ENCODE results near the gene STX8.
A peak's percentile ranks its signal among the peaks of the same experiment; 100 is the strongest.

The STX8 gene

GRCh38 chr17:9410737-9411136 is 164.9 kb downstream of the STX8 start:
- DNase-seq (ENCODE audit: low read depth), result no peak
- no peak overlapping the region for H3K9ac ChIP-seq (ENCODE audit: low read length)
- no peaks in the 10 kb centered on the region for H3K9me3 ChIP-seq (ENCODE audit: control insufficient read depth, low read length)
- H3K36me3 ChIP-seq (ENCODE audit: control insufficient read depth, insufficient read depth, low read length, severe bottlenecking), result no peaks in the 10 kb centered on the region
- H3K27me3 ChIP-seq (replicated peaks; ENCODE audit: control insufficient read depth, insufficient read depth, low read length), result no peaks in the 10 kb centered on the region
- H3K4me3 ChIP-seq (ENCODE audit: low read length), result no peak overlapping the region
- H3K4me1 ChIP-seq (ENCODE audit: control insufficient read depth, insufficient read depth, low read length), result peaks cover 34% of the 10 kb centered on the region

DNA sequence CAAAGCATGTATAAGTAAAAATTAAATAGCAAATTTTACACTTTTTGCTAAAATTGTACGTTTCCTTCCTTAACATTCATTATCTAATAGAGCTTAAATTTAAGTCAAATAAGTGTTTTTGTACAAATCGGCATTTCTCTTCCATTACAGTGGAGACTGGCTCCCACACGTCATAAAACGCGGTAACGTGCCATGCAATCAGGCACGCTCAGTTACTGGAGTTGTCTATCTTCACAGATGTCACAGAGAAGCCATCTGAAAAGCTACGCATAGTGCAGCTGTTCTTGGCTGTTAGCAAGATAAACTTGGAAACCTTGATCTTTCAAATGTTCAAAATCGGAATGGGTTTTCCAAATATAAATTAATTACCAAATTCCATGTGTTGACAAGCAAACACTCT is 165.3 kb downstream of the STX8 start:
- H3K9ac ChIP-seq (ENCODE audit: low read length), result no peak overlapping the region
- no peaks in the 10 kb centered on the region for H3K9me3 ChIP-seq (ENCODE audit: control insufficient read depth, low read length)
- H3K27me3 ChIP-seq (replicated peaks; ENCODE audit: control insufficient read depth, insufficient read depth, low read length), result no peaks in the 10 kb centered on the region
- H3K4me1 ChIP-seq (ENCODE audit: control insufficient read depth, insufficient read depth, low read length), result peaks cover 35% of the 10 kb centered on the region
- peak overlapping the region; percentile 51 for H3K4me3 ChIP-seq (ENCODE audit: low read length)
- no peak for DNase-seq (ENCODE audit: low read depth)
- no peaks in the 10 kb centered on the region for H3K36me3 ChIP-seq (ENCODE audit: control insufficient read depth, insufficient read depth, low read length, severe bottlenecking)

DNA sequence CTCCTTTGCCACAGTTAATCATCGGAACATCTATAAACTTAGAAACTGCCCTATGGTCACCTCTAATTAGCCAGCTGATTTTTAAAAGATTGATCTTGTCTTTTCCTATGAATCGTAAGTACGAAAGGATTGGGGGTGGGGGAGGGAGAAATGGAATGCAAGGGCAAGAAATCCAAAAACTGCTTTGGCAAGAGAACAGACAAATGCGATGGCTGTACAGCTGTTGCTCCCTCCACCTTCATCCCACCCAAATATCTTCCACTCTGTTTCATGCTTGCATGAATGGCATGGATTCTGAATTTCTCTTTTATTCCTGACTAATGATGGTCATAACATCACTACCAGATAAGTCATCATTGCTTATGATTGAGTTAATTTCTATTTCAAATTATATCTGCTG is 165.7 kb downstream of the STX8 start:
- Histone ChIP-seq H3K4me3 (ENCODE audit: low read length) (peak overlapping the region; percentile 51), H3K9me3 (ENCODE audit: control insufficient read depth, low read length) (no peaks in the 10 kb centered on the region)

GRCh38 chr17:9408868-9409829 is 166.5 kb downstream of the STX8 start:
- no peaks in the 10 kb centered on the region for H3K9me3 ChIP-seq (ENCODE audit: control insufficient read depth, low read length)
- DNase-seq (ENCODE audit: low read depth), result peak; percentile 45
- H3K9ac ChIP-seq (ENCODE audit: low read length), result peak overlapping the region; percentile 37
- H3K4me1 ChIP-seq (ENCODE audit: control insufficient read depth, insufficient read depth, low read length), result peaks cover 35% of the 10 kb centered on the region
- peak overlapping the region; percentile 51 for H3K4me3 ChIP-seq (ENCODE audit: low read length)
- no peaks in the 10 kb centered on the region for H3K36me3 ChIP-seq (ENCODE audit: control insufficient read depth, insufficient read depth, low read length, severe bottlenecking)
- H3K27me3 ChIP-seq (replicated peaks; ENCODE audit: control insufficient read depth, insufficient read depth, low read length), result no peaks in the 10 kb centered on the region

More for the DNA sequence above, 165.7 kb downstream of the STX8 start:
- Histone ChIP-seq H3K27me3 (replicated peaks; ENCODE audit: control insufficient read depth, insufficient read depth, low read length) (no peaks in the 10 kb centered on the region), H3K36me3 (ENCODE audit: control insufficient read depth, insufficient read depth, low read length, severe bottlenecking) (no peaks in the 10 kb centered on the region), H3K4me1 (ENCODE audit: control insufficient read depth, insufficient read depth, low read length) (peaks cover 35% of the 10 kb centered on the region), H3K9ac (ENCODE audit: low read length) (no peak overlapping the region)
- DNase-seq (ENCODE audit: low read depth), result no peak

DNA sequence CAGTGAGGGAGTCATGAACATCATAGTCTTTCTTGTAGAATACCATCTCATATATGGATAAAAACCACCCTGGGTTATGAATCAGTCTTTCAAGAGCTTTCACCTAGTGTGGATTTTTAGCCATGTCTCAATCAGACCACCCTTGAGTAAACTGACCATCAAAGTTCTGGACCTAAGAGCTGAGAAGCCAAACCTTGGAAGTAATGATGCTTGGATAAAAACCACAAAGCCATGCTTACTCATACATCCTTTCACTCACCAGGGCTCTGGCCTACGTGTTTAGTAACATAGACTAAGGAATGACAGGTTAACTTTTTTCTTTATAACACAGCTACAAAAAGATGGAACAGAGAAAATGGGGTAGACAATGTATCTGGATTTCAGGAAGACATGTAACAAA is 167.2 kb downstream of the STX8 start:
- no peaks in the 10 kb centered on the region for H3K27me3 ChIP-seq (replicated peaks; ENCODE audit: control insufficient read depth, insufficient read depth, low read length)
- no peak for DNase-seq (ENCODE audit: low read depth)
- no peak overlapping the region for H3K9ac ChIP-seq (ENCODE audit: low read length)
- no peaks in the 10 kb centered on the region for H3K36me3 ChIP-seq (ENCODE audit: control insufficient read depth, insufficient read depth, low read length, severe bottlenecking)
- no peak overlapping the region for H3K4me3 ChIP-seq (ENCODE audit: low read length)
- peaks cover 35% of the 10 kb centered on the region for H3K4me1 ChIP-seq (ENCODE audit: control insufficient read depth, insufficient read depth, low read length)
- no peaks in the 10 kb centered on the region for H3K9me3 ChIP-seq (ENCODE audit: control insufficient read depth, low read length)

- H3K4me1 ChIP-seq (ENCODE audit: control insufficient read depth, insufficient read depth, low read length), result peaks cover 37% of the 10 kb centered on the region
- H3K27me3 ChIP-seq (replicated peaks; ENCODE audit: control insufficient read depth, insufficient read depth, low read length), result no peaks in the 10 kb centered on the region
- H3K9ac ChIP-seq (ENCODE audit: low read length), result no peak overlapping the region
- no peak for DNase-seq (ENCODE audit: low read depth)
- no peak overlapping the region for H3K4me3 ChIP-seq (ENCODE audit: low read length)
- no peaks in the 10 kb centered on the region for H3K36me3 ChIP-seq (ENCODE audit: control insufficient read depth, insufficient read depth, low read length, severe bottlenecking)
- no peaks in the 10 kb centered on the region for H3K9me3 ChIP-seq (ENCODE audit: control insufficient read depth, low read length)
Observed at GRCh38 chr17:9406046-9406606, 169.5 kb downstream of the STX8 start.

DNA sequence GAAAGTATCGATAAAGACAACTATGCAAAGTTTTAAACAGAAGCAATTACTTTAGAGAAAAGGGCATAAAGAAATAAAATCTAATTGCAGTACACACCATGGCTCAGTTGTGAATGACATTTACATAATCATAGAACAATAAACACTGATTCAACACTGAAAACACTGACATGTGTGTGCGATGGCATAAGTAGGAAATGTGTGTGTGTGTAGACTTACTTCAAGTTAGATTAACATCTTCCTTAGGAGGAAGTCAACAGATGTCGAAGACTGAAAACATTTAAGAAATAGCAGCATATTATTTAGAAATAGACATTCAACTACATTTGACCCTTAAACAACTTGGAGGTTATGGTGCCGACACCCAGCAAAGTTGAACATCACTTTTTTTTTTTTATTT is 172.4 kb downstream of the STX8 start:
- DNase-seq (ENCODE audit: low read depth), result no peak
- Histone ChIP-seq H3K36me3 (ENCODE audit: control insufficient read depth, insufficient read depth, low read length, severe bottlenecking) (no peaks in the 10 kb centered on the region), H3K9me3 (ENCODE audit: control insufficient read depth, low read length) (no peaks in the 10 kb centered on the region), H3K9ac (ENCODE audit: low read length) (no peak overlapping the region), H3K4me1 (ENCODE audit: control insufficient read depth, insufficient read depth, low read length) (peaks cover 16% of the 10 kb centered on the region), H3K27me3 (replicated peaks; ENCODE audit: control insufficient read depth, insufficient read depth, low read length) (no peaks in the 10 kb centered on the region), H3K4me3 (ENCODE audit: low read length) (no peak overlapping the region)

DNA sequence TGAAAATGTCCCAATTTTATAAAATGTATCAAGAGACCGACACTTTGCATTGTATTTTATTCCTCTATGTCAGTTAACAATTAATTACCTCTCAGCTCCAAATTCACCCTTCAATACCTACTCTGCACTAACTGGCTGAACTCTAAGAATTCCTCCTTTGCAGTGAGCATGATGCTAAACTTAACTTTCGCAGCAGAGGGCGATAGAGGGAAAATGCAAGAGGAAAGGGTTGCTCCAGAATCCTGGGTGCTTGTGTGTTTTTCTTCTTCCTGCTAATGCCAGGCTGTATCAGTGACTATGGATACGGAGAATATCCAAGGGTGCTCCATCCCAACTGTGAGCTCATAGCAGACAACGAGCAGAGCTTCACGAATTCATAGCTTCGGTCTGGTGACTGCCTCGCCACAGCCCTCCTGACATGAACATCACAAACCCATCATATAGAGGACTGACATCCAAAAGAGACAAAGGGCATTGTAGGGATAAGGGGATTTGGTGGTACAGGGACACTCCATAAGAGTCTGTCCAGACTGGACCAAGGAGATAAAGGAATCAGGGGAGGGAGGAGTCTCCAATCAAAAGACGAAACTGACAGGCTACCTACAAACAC is 172.9 kb downstream of the STX8 start:
- Histone ChIP-seq H3K4me3 (ENCODE audit: low read length) (no peak overlapping the region), H3K9ac (ENCODE audit: low read length) (no peak overlapping the region), H3K36me3 (ENCODE audit: control insufficient read depth, insufficient read depth, low read length, severe bottlenecking) (no peaks in the 10 kb centered on the region), H3K27me3 (replicated peaks; ENCODE audit: control insufficient read depth, insufficient read depth, low read length) (no peaks in the 10 kb centered on the region), H3K9me3 (ENCODE audit: control insufficient read depth, low read length) (no peaks in the 10 kb centered on the region), H3K4me1 (ENCODE audit: control insufficient read depth, insufficient read depth, low read length) (peaks cover 16% of the 10 kb centered on the region)
- peak; percentile 23 for DNase-seq (ENCODE audit: low read depth)

- Histone ChIP-seq H3K27me3 (replicated peaks; ENCODE audit: control insufficient read depth, insufficient read depth, low read length) (no peaks in the 10 kb centered on the region), H3K9ac (ENCODE audit: low read length) (no peak overlapping the region), H3K36me3 (ENCODE audit: control insufficient read depth, insufficient read depth, low read length, severe bottlenecking) (no peaks in the 10 kb centered on the region), H3K4me1 (ENCODE audit: control insufficient read depth, insufficient read depth, low read length) (peaks cover 15% of the 10 kb centered on the region), H3K9me3 (ENCODE audit: control insufficient read depth, low read length) (no peaks in the 10 kb centered on the region), H3K4me3 (ENCODE audit: low read length) (no peak overlapping the region)
- DNase-seq (ENCODE audit: low read depth), result peak; percentile 69
Observed at GRCh38 chr17:9401434-9401833, 174.2 kb downstream of the STX8 start.

DNA sequence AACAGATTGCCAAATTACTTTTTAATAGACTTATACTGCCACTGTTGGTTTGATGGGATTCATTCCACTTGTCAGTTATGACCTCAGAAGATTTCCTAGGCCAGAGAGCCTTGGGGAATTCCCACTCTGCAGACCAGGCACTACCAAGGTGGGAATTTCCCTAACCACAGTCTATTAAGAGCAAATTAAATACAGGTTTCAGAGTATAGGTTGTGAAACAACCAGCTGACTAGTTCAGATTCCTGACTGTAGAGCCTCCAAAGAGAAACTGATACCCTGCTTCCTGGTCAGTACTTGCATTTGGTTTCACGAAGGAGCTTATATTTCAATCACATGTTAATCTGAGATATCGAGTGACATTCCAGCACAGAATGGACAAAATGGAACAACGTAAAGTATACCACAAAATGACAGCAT is 186.5 kb downstream of the STX8 start:
- Histone ChIP-seq H3K4me3 (ENCODE audit: low read length) (no peak overlapping the region), H3K9me3 (ENCODE audit: control insufficient read depth, low read length) (peaks cover 17% of the 10 kb centered on the region), H3K4me1 (ENCODE audit: control insufficient read depth, insufficient read depth, low read length) (peaks cover 5% of the 10 kb centered on the region), H3K9ac (ENCODE audit: low read length) (no peak overlapping the region), H3K36me3 (ENCODE audit: control insufficient read depth, insufficient read depth, low read length, severe bottlenecking) (peaks cover 5% of the 10 kb centered on the region), H3K27me3 (replicated peaks; ENCODE audit: control insufficient read depth, insufficient read depth, low read length) (no peaks in the 10 kb centered on the region)
- DNase-seq (ENCODE audit: low read depth), result peak; percentile 96

- Histone ChIP-seq H3K4me1 (ENCODE audit: control insufficient read depth, insufficient read depth, low read length) (peaks cover 5% of the 10 kb centered on the region), H3K27me3 (replicated peaks; ENCODE audit: control insufficient read depth, insufficient read depth, low read length) (no peaks in the 10 kb centered on the region), H3K4me3 (ENCODE audit: low read length) (no peak overlapping the region), H3K36me3 (ENCODE audit: control insufficient read depth, insufficient read depth, low read length, severe bottlenecking) (no peaks in the 10 kb centered on the region), H3K9me3 (ENCODE audit: control insufficient read depth, low read length) (no peaks in the 10 kb centered on the region), H3K9ac (ENCODE audit: low read length) (no peak overlapping the region)
- DNase-seq (ENCODE audit: low read depth), result no peak
Observed at GRCh38 chr17:9386401-9386800, 189.2 kb downstream of the STX8 start.

Measured in adipocyte (in vitro differentiated cells).